Neural cell (in vitro differentiated cells): ENCODE data around the gene CMKLR1. TPM values are rescaled to one million over a fixed set of nuclear protein-coding genes. Genes with fewer than 3 reads are reported as not detected.

Experiments used
- H2AFZ ChIP-seq: fragments of 200-600, 300-800 bp; sonication (generic), shearing (Covaris generic); 2 replicates; pipeline ENCODE4 v1.6.0; 2014; ENCODE audit warnings: low read depth, mild to moderate bottlenecking, antibody characterized with exemption, low read length, moderate library complexity
- H3F3A ChIP-seq: fragments of 200-600 bp; shearing (Covaris generic); 2 replicates; pipeline ENCODE4 v1.6.1; 2016; ENCODE audit warnings: mild to moderate bottlenecking, moderate library complexity, mixed read lengths, antibody characterized with exemption, low read length; ENCODE audit not compliant: insufficient read depth, poor library complexity, severe bottlenecking
- H3K27ac ChIP-seq: fragments of 200-600, 300-800 bp; sonication (generic), shearing (Covaris generic); 2 replicates; pipeline ENCODE4 v1.5.1; 2014; ENCODE audit warnings: mild to moderate bottlenecking, low read length, moderate library complexity
- H3K27me3 ChIP-seq: fragments of 300-800, 200-600 bp; sonication (generic), shearing (Covaris generic); 2 replicates; pipeline ENCODE4 v1.6.0; 2014; ENCODE audit warnings: mild to moderate bottlenecking, low read depth, low read length, moderate library complexity; ENCODE audit not compliant: insufficient read depth
- H3K36me3 ChIP-seq: fragments of 300-800, 200-600 bp; sonication (generic), shearing (Covaris generic); 2 replicates; pipeline ENCODE4 v1.5.1; 2014; ENCODE audit warnings: mild to moderate bottlenecking, antibody characterized with exemption, low read length, moderate library complexity; ENCODE audit not compliant: insufficient read depth
- H3K4me2 ChIP-seq: fragments of 300-800, 200-600 bp; sonication (generic), shearing (Covaris generic); 2 replicates; pipeline ENCODE4 v1.6.0; 2014; ENCODE audit warnings: mild to moderate bottlenecking, low read length
- H3K4me3 ChIP-seq: fragments of 300-800, 200-600 bp; sonication (generic), shearing (Covaris generic); 2 replicates; pipeline ENCODE4 v1.5.1; 2014; ENCODE audit warnings: mild to moderate bottlenecking, low read length, moderate library complexity
- H3K79me2 ChIP-seq: fragments of 200-600 bp; shearing (Covaris generic); replicated peaks from 2 replicates; pipeline ENCODE4 v1.6.0; 2014; ENCODE audit warnings: mild to moderate bottlenecking, low read length, moderate library complexity; ENCODE audit not compliant: insufficient read depth
- H3K9ac ChIP-seq: fragments of 300-800, 200-600 bp; sonication (generic), shearing (Covaris generic); 2 replicates; pipeline ENCODE4 v1.6.1; 2016; ENCODE audit warnings: mild to moderate bottlenecking, low read length, mixed read lengths
- H3K9me2 ChIP-seq: fragments of 200-600 bp; shearing (Covaris generic); 2 replicates; pipeline ENCODE4 v1.6.1; 2016; ENCODE audit warnings: mild to moderate bottlenecking, low read length, mixed read lengths; ENCODE audit not compliant: insufficient read depth
- H3K9me3 ChIP-seq: fragments of 200-600, 300-800 bp; sonication (generic), shearing (Covaris generic); 2 replicates; pipeline ENCODE4 v1.6.1; 2016; ENCODE audit warnings: mild to moderate bottlenecking, mixed run types, low read length, moderate library complexity, mixed read lengths
- H4K20me1 ChIP-seq: fragments of 200-600 bp; shearing (Covaris generic); 2 replicates; pipeline ENCODE4 v1.6.1; 2016; ENCODE audit warnings: mild to moderate bottlenecking, mixed run types; ENCODE audit not compliant: insufficient read depth
- EP300 ChIP-seq: fragments of 450-650 bp; conservative IDR thresholded peaks from 2 replicates; pipeline ENCODE4 v1.6.1; 2014; ENCODE audit warnings: antibody characterized with exemption, mild to moderate bottlenecking, moderate library complexity; ENCODE audit not compliant: poor library complexity, severe bottlenecking
- EZH2 ChIP-seq: fragments of 200-600, 300-800 bp; shearing (Covaris generic), sonication (generic); IDR thresholded peaks from 2 replicates; pipeline ENCODE4 v1.6.1; 2014; ENCODE audit warnings: antibody characterized with exemption, low read length, borderline replicate concordance, mild to moderate bottlenecking; ENCODE audit not compliant: insufficient read depth, poor library complexity, severe bottlenecking
- MXI1 ChIP-seq: fragments of 450-650 bp; conservative IDR thresholded peaks from 2 replicates; pipeline ENCODE4 v1.6.1; 2014; ENCODE audit warnings: antibody characterized with exemption, mild to moderate bottlenecking; ENCODE audit not compliant: poor library complexity, severe bottlenecking
- POLR2AphosphoS5 ChIP-seq: IDR thresholded peaks from 2 replicates; pipeline ENCODE4 v1.6.1; 2012
- RAD21 ChIP-seq: fragments of 450-650 bp; conservative IDR thresholded peaks from 2 replicates; pipeline ENCODE4 v1.6.1; 2014; ENCODE audit warnings: antibody characterized with exemption, mild to moderate bottlenecking, moderate library complexity
- SMC3 ChIP-seq: fragments of 450-650 bp; conservative IDR thresholded peaks from 2 replicates; pipeline ENCODE4 v1.6.1; 2014; ENCODE audit warnings: antibody characterized with exemption, mild to moderate bottlenecking, moderate library complexity; ENCODE audit not compliant: poor library complexity
- TAF1 ChIP-seq: IDR thresholded peaks from 2 replicates; pipeline ENCODE4 v1.6.1; 2012; ENCODE audit warnings: low read depth
- polyA plus RNA-seq: library from polyadenylated mRNA; depleted of rRNA; stranded (reverse); fragments of >200 nt; gene quantifications from 2 replicates; pipeline ENCODE4 v1.2.3, GENCODE V29; 2014
- TF ChIP-seq, protein P1 (sequence below): IDR thresholded peaks from 2 replicates; pipeline ENCODE4 v1.6.1; 2012; ENCODE audit warnings: borderline replicate concordance
- TF ChIP-seq, protein P2 (sequence below): fragments of 450-650 bp; IDR thresholded peaks from 2 replicates; pipeline ENCODE4 v1.5.1; 2014; ENCODE audit warnings: antibody characterized with exemption, mild to moderate bottlenecking, moderate library complexity; ENCODE audit not compliant: poor library complexity, severe bottlenecking

CMKLR1 gene
- polyA plus RNA-seq, 1 donor from 2014 or later = 0.06 TPM

DNA sequence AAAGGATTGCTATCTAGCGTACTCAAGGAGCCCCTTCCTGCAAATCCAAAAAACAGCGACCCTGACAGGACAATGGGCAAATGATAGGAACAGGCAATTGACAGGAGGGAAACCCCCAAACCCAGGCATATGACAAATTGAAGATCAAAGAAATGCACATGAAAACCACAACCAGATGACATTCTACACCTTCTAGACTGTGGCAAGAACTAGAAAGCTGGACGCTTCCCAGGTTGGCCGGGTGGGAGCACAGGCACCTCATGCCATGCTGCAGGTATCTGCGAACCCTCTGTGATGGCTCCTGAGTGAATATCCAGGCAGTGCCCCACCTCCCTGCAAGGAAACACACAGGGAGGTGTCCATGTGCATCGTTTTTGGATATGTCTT, 37.1 kb downstream of the CMKLR1 start:
- Histone ChIP-seq H3K4me3 (no peak overlapping the region), H3F3A (no peaks in the 10 kb centered on the region), H3K79me2 (no peaks in the 10 kb centered on the region), H4K20me1 (no peaks in the 10 kb centered on the region), H3K36me3 (no peaks in the 10 kb centered on the region), H3K9me3 (no peaks in the 10 kb centered on the region), H3K4me2 (no peak overlapping the region), H3K27me3 (no peaks in the 10 kb centered on the region), H3K27ac (no peak overlapping the region), H3K9ac (no peak overlapping the region), H3K9me2 (no peaks in the 10 kb centered on the region), H2AFZ (no peak overlapping the region)
- no peak for TF ChIP-seq TAF1
- TF ChIP-seq RAD21 = no peak

DNA sequence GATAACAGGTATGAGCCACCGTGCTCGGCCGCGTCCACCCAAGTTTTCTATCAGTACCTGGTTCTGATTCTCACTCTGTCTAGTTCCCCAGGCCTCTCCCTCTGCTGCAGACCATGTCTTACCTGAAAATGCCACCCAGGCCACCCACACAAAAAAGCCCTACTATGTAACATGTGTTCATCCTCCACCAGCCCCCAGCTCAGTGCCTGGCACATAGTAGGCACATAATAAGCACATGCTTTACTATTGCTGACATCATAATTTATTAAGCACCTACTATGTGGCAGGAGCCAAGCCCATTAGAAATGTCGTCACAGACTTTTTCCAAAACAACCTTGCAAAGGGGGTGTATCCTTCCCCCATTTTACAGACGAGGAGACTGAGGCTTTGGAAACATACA, 37.8 kb downstream of the CMKLR1 start:
- Histone ChIP-seq H4K20me1 (no peaks in the 10 kb centered on the region), H3K79me2 (no peaks in the 10 kb centered on the region), H3K9me3 (no peaks in the 10 kb centered on the region), H3K9ac (no peak overlapping the region), H3K27ac (no peak overlapping the region), H3F3A (no peaks in the 10 kb centered on the region), H3K9me2 (no peaks in the 10 kb centered on the region), H3K36me3 (no peaks in the 10 kb centered on the region), H3K27me3 (no peaks in the 10 kb centered on the region), H3K4me3 (no peak overlapping the region), H3K4me2 (no peak overlapping the region), H2AFZ (no peak overlapping the region)
- TF ChIP-seq EP300 (no peak), EZH2 (no peak), TAF1 (no peak), MXI1 (no peak), POLR2AphosphoS5 (no peak), RAD21 (no peak), SMC3 (no peak)
- TF ChIP-seq, protein P1, sequence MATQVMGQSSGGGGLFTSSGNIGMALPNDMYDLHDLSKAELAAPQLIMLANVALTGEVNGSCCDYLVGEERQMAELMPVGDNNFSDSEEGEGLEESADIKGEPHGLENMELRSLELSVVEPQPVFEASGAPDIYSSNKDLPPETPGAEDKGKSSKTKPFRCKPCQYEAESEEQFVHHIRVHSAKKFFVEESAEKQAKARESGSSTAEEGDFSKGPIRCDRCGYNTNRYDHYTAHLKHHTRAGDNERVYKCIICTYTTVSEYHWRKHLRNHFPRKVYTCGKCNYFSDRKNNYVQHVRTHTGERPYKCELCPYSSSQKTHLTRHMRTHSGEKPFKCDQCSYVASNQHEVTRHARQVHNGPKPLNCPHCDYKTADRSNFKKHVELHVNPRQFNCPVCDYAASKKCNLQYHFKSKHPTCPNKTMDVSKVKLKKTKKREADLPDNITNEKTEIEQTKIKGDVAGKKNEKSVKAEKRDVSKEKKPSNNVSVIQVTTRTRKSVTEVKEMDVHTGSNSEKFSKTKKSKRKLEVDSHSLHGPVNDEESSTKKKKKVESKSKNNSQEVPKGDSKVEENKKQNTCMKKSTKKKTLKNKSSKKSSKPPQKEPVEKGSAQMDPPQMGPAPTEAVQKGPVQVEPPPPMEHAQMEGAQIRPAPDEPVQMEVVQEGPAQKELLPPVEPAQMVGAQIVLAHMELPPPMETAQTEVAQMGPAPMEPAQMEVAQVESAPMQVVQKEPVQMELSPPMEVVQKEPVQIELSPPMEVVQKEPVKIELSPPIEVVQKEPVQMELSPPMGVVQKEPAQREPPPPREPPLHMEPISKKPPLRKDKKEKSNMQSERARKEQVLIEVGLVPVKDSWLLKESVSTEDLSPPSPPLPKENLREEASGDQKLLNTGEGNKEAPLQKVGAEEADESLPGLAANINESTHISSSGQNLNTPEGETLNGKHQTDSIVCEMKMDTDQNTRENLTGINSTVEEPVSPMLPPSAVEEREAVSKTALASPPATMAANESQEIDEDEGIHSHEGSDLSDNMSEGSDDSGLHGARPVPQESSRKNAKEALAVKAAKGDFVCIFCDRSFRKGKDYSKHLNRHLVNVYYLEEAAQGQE = no peak
- TF ChIP-seq, protein P2, sequence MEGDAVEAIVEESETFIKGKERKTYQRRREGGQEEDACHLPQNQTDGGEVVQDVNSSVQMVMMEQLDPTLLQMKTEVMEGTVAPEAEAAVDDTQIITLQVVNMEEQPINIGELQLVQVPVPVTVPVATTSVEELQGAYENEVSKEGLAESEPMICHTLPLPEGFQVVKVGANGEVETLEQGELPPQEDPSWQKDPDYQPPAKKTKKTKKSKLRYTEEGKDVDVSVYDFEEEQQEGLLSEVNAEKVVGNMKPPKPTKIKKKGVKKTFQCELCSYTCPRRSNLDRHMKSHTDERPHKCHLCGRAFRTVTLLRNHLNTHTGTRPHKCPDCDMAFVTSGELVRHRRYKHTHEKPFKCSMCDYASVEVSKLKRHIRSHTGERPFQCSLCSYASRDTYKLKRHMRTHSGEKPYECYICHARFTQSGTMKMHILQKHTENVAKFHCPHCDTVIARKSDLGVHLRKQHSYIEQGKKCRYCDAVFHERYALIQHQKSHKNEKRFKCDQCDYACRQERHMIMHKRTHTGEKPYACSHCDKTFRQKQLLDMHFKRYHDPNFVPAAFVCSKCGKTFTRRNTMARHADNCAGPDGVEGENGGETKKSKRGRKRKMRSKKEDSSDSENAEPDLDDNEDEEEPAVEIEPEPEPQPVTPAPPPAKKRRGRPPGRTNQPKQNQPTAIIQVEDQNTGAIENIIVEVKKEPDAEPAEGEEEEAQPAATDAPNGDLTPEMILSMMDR = no peak
